PFSK-1 (cell line): ENCODE measurements around the gene ACKR2.

ENCODE experiments used
- POLR2AphosphoS5 ChIP-seq: IDR thresholded peaks from 2 replicates; pipeline ENCODE4 v1.6.1; 2012; ENCODE audit warnings: low read depth, mild to moderate bottlenecking, control low read depth, low read length, moderate library complexity
- SIN3A ChIP-seq: IDR thresholded peaks from 2 replicates; pipeline ENCODE4 v1.6.1; 2012; ENCODE audit warnings: mild to moderate bottlenecking, low read length, moderate library complexity, borderline replicate concordance; ENCODE audit not compliant: insufficient read depth
- TAF1 ChIP-seq: IDR thresholded peaks from 2 replicates; pipeline ENCODE4 v1.6.1; 2012; ENCODE audit warnings: low read length, control low read depth, borderline replicate concordance; ENCODE audit not compliant: insufficient read depth
- TF ChIP-seq, protein P1 (sequence below), 2 experiments: IDR thresholded peaks; 2 replicates each; pipeline versions ENCODE4 v1.6.1 to v1.8.0; 2011 to 2012; ENCODE audit warnings: low read depth in 2 of 2, low read length in 2 of 2, control low read depth in 1 of 2, inconsistent platforms in 1 of 2, mild to moderate bottlenecking in 1 of 2, moderate library complexity in 1 of 2; ENCODE audit not compliant: insufficient read depth in 1 of 2

DNA sequence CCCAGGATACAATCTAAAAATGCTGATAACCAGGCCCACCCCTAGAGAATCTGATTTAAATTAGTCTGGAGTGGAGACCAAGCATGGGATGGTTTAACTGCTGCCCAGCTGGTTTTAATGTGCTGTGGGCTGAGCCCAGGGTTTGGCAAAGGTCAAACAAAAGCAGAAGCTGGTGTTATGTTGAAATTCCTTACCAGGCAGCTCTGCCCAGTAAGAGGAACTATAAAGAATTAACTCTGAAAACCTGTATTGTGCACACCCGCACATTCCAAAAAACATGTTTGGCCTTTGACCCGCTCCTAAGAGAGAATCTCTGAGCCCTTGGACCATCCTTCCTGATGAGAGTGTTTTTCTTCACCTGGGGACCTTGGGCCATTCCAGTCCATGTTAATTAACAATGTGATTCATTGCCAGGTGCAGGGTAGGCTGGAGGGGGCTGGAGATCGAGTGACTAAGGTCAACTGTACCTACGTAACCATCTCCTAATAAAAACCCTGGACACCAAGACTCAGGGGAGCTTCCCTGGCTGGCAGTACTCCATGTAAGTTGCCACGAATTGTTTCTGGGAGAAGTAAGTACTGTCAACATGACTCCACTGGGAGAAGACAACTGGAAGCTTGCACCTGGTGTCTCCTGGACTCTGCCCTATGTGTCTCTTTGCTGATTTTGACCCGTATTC, 47.1 kb upstream of the ACKR2 start:
- no peak for TF ChIP-seq SIN3A
- TF ChIP-seq TAF1: no peak
- no peak for TF ChIP-seq POLR2AphosphoS5
- TF ChIP-seq, protein P1, sequence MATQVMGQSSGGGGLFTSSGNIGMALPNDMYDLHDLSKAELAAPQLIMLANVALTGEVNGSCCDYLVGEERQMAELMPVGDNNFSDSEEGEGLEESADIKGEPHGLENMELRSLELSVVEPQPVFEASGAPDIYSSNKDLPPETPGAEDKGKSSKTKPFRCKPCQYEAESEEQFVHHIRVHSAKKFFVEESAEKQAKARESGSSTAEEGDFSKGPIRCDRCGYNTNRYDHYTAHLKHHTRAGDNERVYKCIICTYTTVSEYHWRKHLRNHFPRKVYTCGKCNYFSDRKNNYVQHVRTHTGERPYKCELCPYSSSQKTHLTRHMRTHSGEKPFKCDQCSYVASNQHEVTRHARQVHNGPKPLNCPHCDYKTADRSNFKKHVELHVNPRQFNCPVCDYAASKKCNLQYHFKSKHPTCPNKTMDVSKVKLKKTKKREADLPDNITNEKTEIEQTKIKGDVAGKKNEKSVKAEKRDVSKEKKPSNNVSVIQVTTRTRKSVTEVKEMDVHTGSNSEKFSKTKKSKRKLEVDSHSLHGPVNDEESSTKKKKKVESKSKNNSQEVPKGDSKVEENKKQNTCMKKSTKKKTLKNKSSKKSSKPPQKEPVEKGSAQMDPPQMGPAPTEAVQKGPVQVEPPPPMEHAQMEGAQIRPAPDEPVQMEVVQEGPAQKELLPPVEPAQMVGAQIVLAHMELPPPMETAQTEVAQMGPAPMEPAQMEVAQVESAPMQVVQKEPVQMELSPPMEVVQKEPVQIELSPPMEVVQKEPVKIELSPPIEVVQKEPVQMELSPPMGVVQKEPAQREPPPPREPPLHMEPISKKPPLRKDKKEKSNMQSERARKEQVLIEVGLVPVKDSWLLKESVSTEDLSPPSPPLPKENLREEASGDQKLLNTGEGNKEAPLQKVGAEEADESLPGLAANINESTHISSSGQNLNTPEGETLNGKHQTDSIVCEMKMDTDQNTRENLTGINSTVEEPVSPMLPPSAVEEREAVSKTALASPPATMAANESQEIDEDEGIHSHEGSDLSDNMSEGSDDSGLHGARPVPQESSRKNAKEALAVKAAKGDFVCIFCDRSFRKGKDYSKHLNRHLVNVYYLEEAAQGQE (IDR thresholded peaks at IDR 0.05; ENCODE audit: insufficient read depth in 1 of 2, low read depth in 2 of 2, low read length in 2 of 2): no peak
